Vagina (tissue), 2 donors: Measurements from ENCODE around the gene FKBP1B.

Source experiments
- CTCF ChIP-seq, 3 experiments: fragments of 450-650 bp in 2 of 3; fragments of 200-600 bp in 1 of 3; sonication (generic) in 1 of 3; IDR thresholded peaks; one replicate each; pipeline ENCODE4 v1.5.1; 2017 to 2019; ENCODE audit warnings: antibody characterized with exemption in 3 of 3, mild to moderate bottlenecking in 2 of 3, moderate library complexity in 2 of 3
- POLR2A ChIP-seq, 2 donors: fragments of 450-650 bp; IDR thresholded peaks; one replicate each; pipeline ENCODE4 v1.6.1; 2017; ENCODE audit warnings: antibody characterized with exemption in 2 of 2, mild to moderate bottlenecking in 2 of 2, moderate library complexity in 2 of 2
- POLR2AphosphoS5 ChIP-seq, 2 donors: sonication (generic); formaldehyde crosslinking; IDR thresholded peaks; one replicate each; pipeline ENCODE4 v1.9.0; 2017; ENCODE audit warnings: antibody characterized with exemption in 2 of 2, mild to moderate bottlenecking in 2 of 2, low read depth in 1 of 2; ENCODE audit not compliant: insufficient read depth in 1 of 2

DNA sequence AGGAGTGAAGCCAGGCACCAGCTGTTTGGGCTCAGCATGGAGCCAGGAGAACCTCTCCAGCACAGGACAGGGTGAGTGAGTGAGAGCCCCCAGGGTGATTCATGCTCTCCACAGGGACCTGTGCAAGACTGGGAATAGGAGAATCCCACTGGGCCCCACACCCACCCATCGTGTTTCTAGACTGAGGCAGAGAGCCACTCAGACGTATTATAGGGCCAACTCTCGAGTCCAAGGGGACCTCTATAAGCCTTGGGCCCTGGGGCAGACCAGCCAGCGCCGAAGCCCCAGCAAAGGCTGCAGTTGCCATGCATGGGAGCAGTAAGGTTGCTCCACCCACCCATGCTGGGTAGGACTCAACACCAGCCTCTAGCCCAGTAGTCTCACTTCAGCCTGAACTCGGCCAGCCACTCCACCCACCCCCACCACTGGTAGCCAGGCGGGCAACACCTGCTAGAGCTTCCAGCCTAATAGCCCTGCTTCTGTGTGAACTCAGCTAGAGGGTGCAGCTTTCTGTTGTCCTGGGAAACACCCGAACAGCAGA, 54.6 kb downstream of the FKBP1B start:
- TF ChIP-seq POLR2A (IDR thresholded peaks at IDR 0.05) (no peak), CTCF (IDR thresholded peaks at IDR 0.05) (no peak), POLR2AphosphoS5 (IDR thresholded peaks at IDR 0.05; ENCODE audit: insufficient read depth in 1 of 2, low read depth in 1 of 2) (no peak)
